A549 (cell line): Measurements from ENCODE around the gene MAPKAPK5. TPM values are rescaled to one million over a fixed set of nuclear protein-coding genes. Genes with fewer than 3 reads are reported as not detected.

Experiments
- ATAC-seq, 2 experiments: fragments of 200-7000 bp in 1 of 2; fragments of >200 bp in 1 of 2; cut with Nextera tagmentation in 1 of 2; cut with Tn5 transposase in 1 of 2; 3 replicates each; pipeline versions ENCODE4 v1.8.0 to v1.9.1; 2018 to 2020; ENCODE audit warnings: mild to moderate bottlenecking in 1 of 2, moderate library complexity in 1 of 2
- CTCF ChIA-PET: fragments of 300-600 bp; sonication (Branson Sonifier 250); formaldehyde crosslinking; extraction: SDS; loops from one replicate; lab custom pipeline; 2021; ENCODE audit warnings: antibody characterized with exemption, inconsistent platforms; lab: Yijun Ruan, JAX
- POLR2A ChIA-PET: fragments of 350-600 bp; formaldehyde crosslinking; extraction: SDS; loops from one replicate; lab custom pipeline; 2021; ENCODE audit warnings: antibody characterized with exemption, inconsistent platforms; lab: Yijun Ruan, JAX
- DNase-seq, 2 experiments: peaks; one replicate each; pipeline versions ENCODE4 v3.0.0 to v3.0.0-alpha.2; 2011 to 2016; ENCODE audit warnings: low read depth in 1 of 2, low spot score in 1 of 2
- FAIRE-seq: peaks from 2 replicates; lab custom pipeline; 2011; peaks lifted over from hg19 to GRCh38; lab: Jason Lieb, UNC
- H3K27ac ChIP-seq, 2 experiments: fragments of >200 bp; sonication (Bioruptor Twin); formaldehyde crosslinking; 3 replicates each; pipeline ENCODE4 v1.5.1; 2016 to 2017
- H3K4me1 ChIP-seq: fragments of >200 bp; sonication (Bioruptor Twin); formaldehyde crosslinking; 3 replicates; pipeline ENCODE4 v1.6.1; 2016
- H3K4me2 ChIP-seq: fragments of >200 bp; sonication (Bioruptor Twin); formaldehyde crosslinking; 3 replicates; pipeline ENCODE4 v1.6.1; 2016
- H3K4me3 ChIP-seq: fragments of >200 bp; sonication (Bioruptor Twin); formaldehyde crosslinking; 3 replicates; pipeline ENCODE4 v1.5.1; 2016
- H3K9me3 ChIP-seq: fragments of >200 bp; sonication (Bioruptor Twin); formaldehyde crosslinking; 3 replicates; pipeline ENCODE4 v1.6.1; 2016
- CBX2 ChIP-seq: fragments of 200-600 bp; sonication (generic); IDR thresholded peaks from 2 replicates; pipeline ENCODE4 v1.6.1; 2016; ENCODE audit warnings: low read depth, mild to moderate bottlenecking, borderline replicate concordance
- EHF ChIP-seq: fragments of 250-450 bp; sonication (Bioruptor Pico); IDR thresholded peaks from 2 replicates; pipeline ENCODE4 v1.5.0; 2020; ENCODE audit warnings: mild to moderate bottlenecking
- EHMT2 ChIP-seq: fragments of 200-600 bp; sonication (generic); IDR thresholded peaks from 2 replicates; pipeline ENCODE4 v1.6.1; 2016; ENCODE audit warnings: antibody characterized with exemption, low read depth, mild to moderate bottlenecking, moderate library complexity
- EP300 ChIP-seq, 2 experiments: fragments of >200 bp; sonication (Bioruptor Twin); formaldehyde crosslinking; IDR thresholded peaks; 2 replicates in 1 of 2; 3 replicates in 1 of 2; pipeline ENCODE4 v1.6.1; 2016 to 2017
- FOSL2 ChIP-seq, 2 experiments: fragments of 450-650 bp in 1 of 2; fragments of >200 bp in 1 of 2; sonication (Bioruptor Twin) in 1 of 2; formaldehyde crosslinking; IDR thresholded peaks; 2 replicates each; pipeline versions ENCODE4 v1.5.0 to v1.6.1; 2016 to 2020; ENCODE audit warnings: mild to moderate bottlenecking in 1 of 2, moderate library complexity in 1 of 2
- FOXS1 ChIP-seq: fragments of 250-450 bp; sonication (Bioruptor Pico); IDR thresholded peaks from 2 replicates; pipeline ENCODE4 v1.5.0; 2020; ENCODE audit warnings: mild to moderate bottlenecking, moderate library complexity
- HOXA7 ChIP-seq: fragments of 250-450 bp; sonication (Bioruptor Pico); IDR thresholded peaks from 2 replicates; pipeline ENCODE4 v1.5.0; 2020; ENCODE audit warnings: mild to moderate bottlenecking, moderate library complexity
- KDM1A ChIP-seq: fragments of 200-600 bp; sonication (generic); IDR thresholded peaks from 2 replicates; pipeline ENCODE4 v1.6.1; 2016; ENCODE audit warnings: low read depth, mild to moderate bottlenecking
- NFE2L2 ChIP-seq: fragments of 150-350 bp; conservative IDR thresholded peaks from 2 replicates; pipeline ENCODE4 v1.6.1; 2014; ENCODE audit warnings: low read length
- NPAS2 ChIP-seq: fragments of 250-450 bp; sonication (Bioruptor Pico); IDR thresholded peaks from 2 replicates; pipeline ENCODE4 v1.8.0; 2022; ENCODE audit warnings: mild to moderate bottlenecking, moderate library complexity, borderline replicate concordance
- PHF8 ChIP-seq: fragments of 200-600 bp; sonication (generic); IDR thresholded peaks from 2 replicates; pipeline ENCODE4 v1.6.1; 2016; ENCODE audit warnings: low read depth, mild to moderate bottlenecking, antibody characterized with exemption, moderate library complexity, borderline replicate concordance
- POLR2A ChIP-seq: IDR thresholded peaks from 2 replicates; pipeline ENCODE4 v1.6.1; 2012; ENCODE audit warnings: mild to moderate bottlenecking, low read length
- RAD21 ChIP-seq, 2 experiments: fragments of >200 bp in 1 of 2; sonication (Bioruptor Twin) in 1 of 2; formaldehyde crosslinking in 1 of 2; IDR thresholded peaks in 1 of 2; conservative IDR thresholded peaks in 1 of 2; 2 replicates in 1 of 2; 3 replicates in 1 of 2; pipeline ENCODE4 v1.6.1; 2012 to 2018; ENCODE audit warnings: inconsistent platforms in 1 of 2
- RCOR1 ChIP-seq: fragments of 150-350 bp; IDR thresholded peaks from 2 replicates; pipeline ENCODE4 v1.6.1; 2014; ENCODE audit warnings: antibody characterized with exemption, low read length, low read depth
- SMC3 ChIP-seq: fragments of >200 bp; sonication (Bioruptor Twin); formaldehyde crosslinking; IDR thresholded peaks from 3 replicates; pipeline ENCODE4 v1.6.1; 2018; ENCODE audit warnings: inconsistent platforms
- SREBF2 ChIP-seq: fragments of 450-650 bp; IDR thresholded peaks from 2 replicates; pipeline ENCODE4 v1.6.1; 2014; ENCODE audit warnings: mild to moderate bottlenecking, moderate library complexity
- TFCP2L1 ChIP-seq: fragments of 250-450 bp; sonication (Bioruptor Pico); IDR thresholded peaks from 2 replicates; pipeline ENCODE4 v1.5.0; 2021; ENCODE audit warnings: mild to moderate bottlenecking
- ZFP36 ChIP-seq: fragments of 450-650 bp; IDR thresholded peaks from 2 replicates; pipeline ENCODE4 v1.6.1; 2014; ENCODE audit warnings: borderline replicate concordance; ENCODE audit not compliant: partially characterized antibody
- ZSCAN20 ChIP-seq: fragments of 250-450 bp; sonication (Bioruptor Pico); IDR thresholded peaks from 2 replicates; pipeline ENCODE4 v1.8.0; 2022; ENCODE audit warnings: mild to moderate bottlenecking, moderate library complexity
- WGBS: methylation state at CpG from one replicate; pipeline ENCODE4 v1.1.6; 2017; ENCODE audit errors: missing lambda C conversion rate; 5-methylcytosine and 5-hydroxymethylcytosine counted together
- polyA plus RNA-seq, 4 experiments: library from polyadenylated mRNA; depleted of rRNA in 3 of 4; stranded (reverse); fragments of >200 nt; fragmentation: RNase III in 1 of 4; extraction: RNeasy Plus Mini Kit Qiagen cat#74134 plus additional on column Dnase treatment in 1 of 4; gene quantifications; 2 replicates in 3 of 4; 3 replicates in 1 of 4; pipeline ENCODE4 v1.2.3, GENCODE V29; 2011 to 2017
- TF ChIP-seq, protein P1 (sequence below): IDR thresholded peaks from 2 replicates; pipeline ENCODE4 v1.6.1; 2012
- TF ChIP-seq, protein P2 (sequence below): IDR thresholded peaks from 2 replicates; pipeline ENCODE4 v1.6.1; 2012; ENCODE audit warnings: low read depth, borderline replicate concordance
- TF ChIP-seq, protein P3 (sequence below): fragments of >200 bp; sonication (Bioruptor Twin); formaldehyde crosslinking; IDR thresholded peaks from 2 replicates; pipeline ENCODE4 v1.6.1; 2016
- TF ChIP-seq, protein P4 (sequence below): fragments of 200-600 bp; sonication (generic); IDR thresholded peaks from 2 replicates; pipeline ENCODE4 v1.6.1; 2016; ENCODE audit warnings: antibody characterized with exemption, mild to moderate bottlenecking, moderate library complexity

Gene MAPKAPK5
- polyA plus RNA-seq, 2 of the 4 experiments (the other 2 are of a cell fraction) = 33.9 to 69.5 TPM

DNA sequence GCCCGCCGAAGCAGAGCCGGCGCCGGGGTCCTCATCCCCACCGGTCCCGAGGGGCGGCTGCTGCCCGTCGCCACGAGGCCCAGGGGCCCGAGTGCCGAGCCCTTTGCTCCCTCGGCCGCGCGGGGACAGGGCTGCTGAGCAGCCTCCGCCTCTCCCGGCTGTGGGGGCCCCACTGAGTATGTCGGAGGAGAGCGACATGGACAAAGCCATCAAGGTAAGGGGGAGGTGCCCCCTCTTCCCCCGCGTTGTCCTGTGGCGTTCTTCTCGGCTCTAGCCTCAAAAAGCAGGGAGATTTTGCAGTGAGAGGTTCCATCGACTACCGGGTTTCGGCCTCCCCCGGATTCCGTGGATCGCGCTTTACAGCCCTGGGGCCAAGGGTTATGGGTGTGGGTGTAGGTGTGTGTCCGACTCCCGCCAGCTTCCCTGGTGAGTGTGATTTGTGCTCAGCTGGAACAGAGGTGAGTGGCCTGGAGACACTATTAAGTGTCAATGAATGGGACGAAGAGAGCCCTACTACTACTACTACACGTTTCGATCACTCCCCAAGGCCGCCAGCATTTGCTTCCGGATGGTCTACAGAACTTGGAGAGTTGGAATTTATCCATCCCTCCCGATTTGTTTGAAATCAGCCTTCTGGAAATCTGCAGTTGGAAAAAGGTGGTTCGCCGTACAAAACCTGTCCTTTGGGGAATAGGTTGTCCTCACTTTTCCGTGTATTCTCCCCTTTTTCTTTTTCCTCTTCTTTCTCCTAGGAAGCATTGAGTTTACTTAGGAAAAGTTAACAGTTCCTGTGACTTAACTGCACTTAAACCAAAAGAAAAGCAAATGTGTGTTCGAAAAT is 748 bp downstream of the MAPKAPK5 start:
- Histone ChIP-seq H3K27ac (peak overlapping the region; percentile 95 to 96), H3K4me2 (peak overlapping the region; percentile 95), H3K4me3 (peak overlapping the region; percentile 71), H3K4me1 (peaks cover 24% of the 10 kb centered on the region; the same call in 2 of the 3 replicates), H3K9me3 (no peaks in the 10 kb centered on the region)
- TF ChIP-seq EHMT2 = no peak
- TF ChIP-seq RCOR1 = no peak
- no peak for TF ChIP-seq SREBF2
- TF ChIP-seq, protein P1, sequence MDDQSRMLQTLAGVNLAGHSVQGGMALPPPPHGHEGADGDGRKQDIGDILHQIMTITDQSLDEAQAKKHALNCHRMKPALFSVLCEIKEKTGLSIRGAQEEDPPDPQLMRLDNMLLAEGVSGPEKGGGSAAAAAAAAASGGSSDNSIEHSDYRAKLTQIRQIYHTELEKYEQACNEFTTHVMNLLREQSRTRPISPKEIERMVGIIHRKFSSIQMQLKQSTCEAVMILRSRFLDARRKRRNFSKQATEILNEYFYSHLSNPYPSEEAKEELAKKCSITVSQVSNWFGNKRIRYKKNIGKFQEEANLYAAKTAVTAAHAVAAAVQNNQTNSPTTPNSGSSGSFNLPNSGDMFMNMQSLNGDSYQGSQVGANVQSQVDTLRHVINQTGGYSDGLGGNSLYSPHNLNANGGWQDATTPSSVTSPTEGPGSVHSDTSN = no peak
- no peak for TF ChIP-seq NPAS2 (CRISPR knock-in tag)
- TF ChIP-seq PHF8 = peak; percentile 48; the same call in 1 of the 2 replicates
- TF ChIP-seq KDM1A = no peak
- TF ChIP-seq, protein P2, sequence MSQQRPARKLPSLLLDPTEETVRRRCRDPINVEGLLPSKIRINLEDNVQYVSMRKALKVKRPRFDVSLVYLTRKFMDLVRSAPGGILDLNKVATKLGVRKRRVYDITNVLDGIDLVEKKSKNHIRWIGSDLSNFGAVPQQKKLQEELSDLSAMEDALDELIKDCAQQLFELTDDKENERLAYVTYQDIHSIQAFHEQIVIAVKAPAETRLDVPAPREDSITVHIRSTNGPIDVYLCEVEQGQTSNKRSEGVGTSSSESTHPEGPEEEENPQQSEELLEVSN = 0 out of 2 replicates have a peak, but pooled peaks have one; percentile 34
- peak; percentile 7; the same call in 1 of the 2 replicates for TF ChIP-seq POLR2A
- ATAC-seq (peak; percentile 28 to 51; a peak in 5 of 6 replicates), DNase-seq (peak; percentile 20 to 25), FAIRE-seq (no peak)
- WGBS = 4% methylated on average over 32 of the region's 44 CpGs
- ChIA-PET POLR2A (interaction anchor here (1.4 kb wide), 1 partner anchor 42 kb away, joined by 4 read pairs; no protein-coding TSS in a partner anchor), CTCF (interaction anchor here (0.9 to 2.3 kb wide), 4 partner anchors 11 to 1331 kb away, joined by 3 to 7 read pairs (median 4); no protein-coding TSS in a partner anchor)

DNA sequence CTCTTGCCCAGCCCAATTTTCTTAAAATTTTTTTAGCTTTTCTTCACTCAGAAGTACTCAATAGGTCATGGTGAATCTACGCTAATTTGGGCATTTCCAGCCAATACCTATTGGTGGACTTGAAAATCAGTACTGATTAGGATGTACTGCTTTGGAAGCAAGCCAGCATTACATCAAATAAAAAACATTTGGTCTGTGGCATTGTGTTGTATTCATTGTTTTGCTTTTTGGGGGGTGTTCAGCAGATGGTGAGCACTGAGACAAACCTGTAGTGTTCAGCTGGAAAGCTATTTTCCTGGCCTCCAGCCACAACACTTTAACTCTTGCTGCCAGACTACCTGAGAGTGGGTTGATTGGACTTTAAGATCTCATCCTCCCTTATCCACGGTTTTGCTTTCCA is 4.0 kb downstream of the MAPKAPK5 start:
- Histone ChIP-seq H3K4me1 (peaks cover 18% of the 10 kb centered on the region; the same call in 2 of the 3 replicates), H3K9me3 (peaks cover 12% of the 10 kb centered on the region; the same call in 2 of the 3 replicates), H3K4me2 (no peak overlapping the region), H3K27ac (no peak overlapping the region), H3K4me3 (no peak overlapping the region)
- FAIRE-seq (no peak), ATAC-seq (no peak), DNase-seq (no peak)
- ChIA-PET CTCF (no interaction called here), POLR2A (no interaction called here)
- TF ChIP-seq ZFP36 (no peak), HOXA7 (CRISPR knock-in tag) (no peak), CBX2 (no peak), TFCP2L1 (no peak), NFE2L2 (no peak), SMC3 (no peak), EP300 (IDR thresholded peaks at IDR 0.05) (no peak), NPAS2 (CRISPR knock-in tag) (no peak)
- TF ChIP-seq, protein P1 = no peak
- TF ChIP-seq, protein P2 = no peak
- 70% methylated on average over 2 of the region's 2 CpGs for WGBS

DNA sequence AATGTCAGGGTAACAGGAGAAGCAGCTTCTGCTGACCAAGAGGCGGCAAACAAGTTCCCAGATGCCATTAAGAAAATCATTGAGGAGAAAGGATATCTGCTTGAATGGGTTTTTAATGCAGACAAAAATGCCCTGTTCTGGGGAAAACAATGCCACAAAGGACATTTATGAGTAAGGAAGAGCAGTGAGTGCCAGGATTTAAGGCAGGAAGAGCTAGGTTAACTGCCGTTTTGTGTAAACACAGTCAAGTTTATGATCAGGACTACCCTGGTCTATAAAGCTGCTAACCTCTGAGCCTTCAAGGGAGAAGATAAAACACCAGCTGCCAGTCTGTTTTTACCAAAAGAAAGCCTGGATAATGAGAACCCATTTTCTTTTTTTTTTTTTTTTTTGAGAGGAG is 8.5 kb downstream of the MAPKAPK5 start:
- H3K4me1 ChIP-seq = 0 out of 3 replicates have a peak, but pooled peaks cover 3% of the 10 kb centered on the region
- CTCF ChIA-PET = interaction anchor here (1.0 to 1.2 kb wide), 2 partner anchors 18 to 37 kb away, joined by 3 to 4 read pairs; no protein-coding TSS in a partner anchor
- ATAC-seq (no peak), FAIRE-seq (no peak), DNase-seq (no peak)
- no peak overlapping the region for H3K4me2 ChIP-seq
- H3K9me3 ChIP-seq = peaks cover 12% of the 10 kb centered on the region; the same call in 2 of the 3 replicates
- WGBS = 96% methylated on average over 2 of the region's 2 CpGs
- H3K4me3 ChIP-seq = no peak overlapping the region
- no peak overlapping the region for H3K27ac ChIP-seq
- POLR2A ChIA-PET = interaction anchor here (0.6 kb wide), 1 partner anchor 164 kb away, joined by 3 read pairs; no protein-coding TSS in a partner anchor
- TF ChIP-seq RAD21 (conservative IDR thresholded peaks at IDR 0.05 in 1 of 2, IDR thresholded peaks at IDR 0.05 in 1 of 2) (no peak), FOSL2 (IDR thresholded peaks at IDR 0.05) (no peak), FOSL2 (CRISPR knock-in tag; IDR thresholded peaks at IDR 0.05) (no peak), EHF (no peak), ZSCAN20 (no peak), FOXS1 (CRISPR knock-in tag) (no peak), EHMT2 (no peak)
- TF ChIP-seq, protein P3, sequence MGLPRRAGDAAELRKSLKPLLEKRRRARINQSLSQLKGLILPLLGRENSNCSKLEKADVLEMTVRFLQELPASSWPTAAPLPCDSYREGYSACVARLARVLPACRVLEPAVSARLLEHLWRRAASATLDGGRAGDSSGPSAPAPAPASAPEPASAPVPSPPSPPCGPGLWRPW = no peak
- TF ChIP-seq, protein P4, sequence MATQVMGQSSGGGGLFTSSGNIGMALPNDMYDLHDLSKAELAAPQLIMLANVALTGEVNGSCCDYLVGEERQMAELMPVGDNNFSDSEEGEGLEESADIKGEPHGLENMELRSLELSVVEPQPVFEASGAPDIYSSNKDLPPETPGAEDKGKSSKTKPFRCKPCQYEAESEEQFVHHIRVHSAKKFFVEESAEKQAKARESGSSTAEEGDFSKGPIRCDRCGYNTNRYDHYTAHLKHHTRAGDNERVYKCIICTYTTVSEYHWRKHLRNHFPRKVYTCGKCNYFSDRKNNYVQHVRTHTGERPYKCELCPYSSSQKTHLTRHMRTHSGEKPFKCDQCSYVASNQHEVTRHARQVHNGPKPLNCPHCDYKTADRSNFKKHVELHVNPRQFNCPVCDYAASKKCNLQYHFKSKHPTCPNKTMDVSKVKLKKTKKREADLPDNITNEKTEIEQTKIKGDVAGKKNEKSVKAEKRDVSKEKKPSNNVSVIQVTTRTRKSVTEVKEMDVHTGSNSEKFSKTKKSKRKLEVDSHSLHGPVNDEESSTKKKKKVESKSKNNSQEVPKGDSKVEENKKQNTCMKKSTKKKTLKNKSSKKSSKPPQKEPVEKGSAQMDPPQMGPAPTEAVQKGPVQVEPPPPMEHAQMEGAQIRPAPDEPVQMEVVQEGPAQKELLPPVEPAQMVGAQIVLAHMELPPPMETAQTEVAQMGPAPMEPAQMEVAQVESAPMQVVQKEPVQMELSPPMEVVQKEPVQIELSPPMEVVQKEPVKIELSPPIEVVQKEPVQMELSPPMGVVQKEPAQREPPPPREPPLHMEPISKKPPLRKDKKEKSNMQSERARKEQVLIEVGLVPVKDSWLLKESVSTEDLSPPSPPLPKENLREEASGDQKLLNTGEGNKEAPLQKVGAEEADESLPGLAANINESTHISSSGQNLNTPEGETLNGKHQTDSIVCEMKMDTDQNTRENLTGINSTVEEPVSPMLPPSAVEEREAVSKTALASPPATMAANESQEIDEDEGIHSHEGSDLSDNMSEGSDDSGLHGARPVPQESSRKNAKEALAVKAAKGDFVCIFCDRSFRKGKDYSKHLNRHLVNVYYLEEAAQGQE = no peak
